Parathyroid adenoma (tissue), 2 donors: ENCODE results near the gene OCA2.

ENCODE experiments used
- H2AFZ ChIP-seq: fragments of 300-600 bp; sonication (generic); one replicate; pipeline ENCODE4 v1.7.0; 2017; ENCODE audit warnings: antibody characterized with exemption, mild to moderate bottlenecking
- H3K27ac ChIP-seq: fragments of 300-600 bp; sonication (generic); one replicate; pipeline ENCODE4 v1.7.0; 2017
- H3K27me3 ChIP-seq: fragments of 300-600 bp; sonication (generic); one replicate; pipeline ENCODE4 v1.7.0; 2017; ENCODE audit warnings: low read length; ENCODE audit not compliant: control insufficient read depth, insufficient read depth
- H3K36me3 ChIP-seq: fragments of 300-600 bp; sonication (generic); one replicate; pipeline ENCODE4 v1.7.0; 2017; ENCODE audit warnings: low read length; ENCODE audit not compliant: control insufficient read depth, insufficient read depth
- H3K4me1 ChIP-seq: fragments of 300-600 bp; sonication (generic); one replicate; pipeline ENCODE4 v1.7.0; 2017; ENCODE audit warnings: control low read depth
- H3K4me2 ChIP-seq: fragments of 300-600 bp; sonication (generic); one replicate; pipeline ENCODE4 v1.7.0; 2017; ENCODE audit warnings: low read length
- H3K4me3 ChIP-seq: fragments of 300-600 bp; sonication (generic); one replicate; pipeline ENCODE4 v1.7.0; 2017; ENCODE audit warnings: low read depth, low read length
- H3K79me2 ChIP-seq: fragments of 300-600 bp; sonication (generic); one replicate; pipeline ENCODE4 v1.7.0; 2017; ENCODE audit warnings: control low read depth
- H3K9ac ChIP-seq: fragments of 300-600 bp; sonication (generic); one replicate; pipeline ENCODE4 v1.7.0; 2017; ENCODE audit warnings: mild to moderate bottlenecking
- H3K9me3 ChIP-seq: fragments of 300-600 bp; sonication (generic); one replicate; pipeline ENCODE4 v1.7.0; 2017; ENCODE audit warnings: low read length; ENCODE audit not compliant: control insufficient read depth
- CTCF ChIP-seq: fragments of 300-600 bp; sonication (generic); IDR thresholded peaks from one replicate; pipeline ENCODE4 v1.7.0; 2017; ENCODE audit warnings: antibody characterized with exemption, mild to moderate bottlenecking
- donor health status: primary hyperparathyroidism.

The OCA2 gene

GRCh38 chr15:27970661-27971392 is 128.3 kb downstream of the OCA2 start:
- H3K79me2 ChIP-seq: no peaks in the 10 kb centered on the region
- H3K4me1 ChIP-seq: no peaks in the 10 kb centered on the region
- no peak overlapping the region for H3K27ac ChIP-seq
- H3K4me2 ChIP-seq: no peak overlapping the region
- H2AFZ ChIP-seq: no peak overlapping the region
- no peaks in the 10 kb centered on the region for H3K9me3 ChIP-seq
- H3K9ac ChIP-seq: no peak overlapping the region
- H3K4me3 ChIP-seq: no peak overlapping the region
- no peaks in the 10 kb centered on the region for H3K36me3 ChIP-seq
- no peak for TF ChIP-seq CTCF
- H3K27me3 ChIP-seq: no peaks in the 10 kb centered on the region

GRCh38 chr15:27967541-27967940 is 131.6 kb downstream of the OCA2 start:
- H3K9me3 ChIP-seq: no peaks in the 10 kb centered on the region
- H3K36me3 ChIP-seq: no peaks in the 10 kb centered on the region
- no peak for TF ChIP-seq CTCF
- H3K4me2 ChIP-seq: no peak overlapping the region
- no peak overlapping the region for H3K27ac ChIP-seq
- no peak overlapping the region for H3K9ac ChIP-seq
- no peaks in the 10 kb centered on the region for H3K27me3 ChIP-seq
- no peaks in the 10 kb centered on the region for H3K79me2 ChIP-seq
- H3K4me3 ChIP-seq: no peak overlapping the region
- no peaks in the 10 kb centered on the region for H3K4me1 ChIP-seq
- H2AFZ ChIP-seq: no peak overlapping the region

- TF ChIP-seq CTCF: no peak
- Histone ChIP-seq H3K79me2 (no peaks in the 10 kb centered on the region), H2AFZ (no peak overlapping the region), H3K4me1 (no peaks in the 10 kb centered on the region), H3K27me3 (no peaks in the 10 kb centered on the region), H3K9ac (no peak overlapping the region), H3K36me3 (no peaks in the 10 kb centered on the region), H3K4me2 (no peak overlapping the region), H3K9me3 (no peaks in the 10 kb centered on the region), H3K27ac (no peak overlapping the region), H3K4me3 (no peak overlapping the region)
Measured at GRCh38 chr15:27965546-27965945, 133.6 kb downstream of the OCA2 start.

GRCh38 chr15:27961801-27962200 is 137.3 kb downstream of the OCA2 start:
- Histone ChIP-seq H3K4me3 (no peak overlapping the region), H3K27me3 (no peaks in the 10 kb centered on the region), H3K79me2 (no peaks in the 10 kb centered on the region), H3K9me3 (no peaks in the 10 kb centered on the region), H3K9ac (no peak overlapping the region), H3K36me3 (no peaks in the 10 kb centered on the region), H3K4me2 (no peak overlapping the region), H3K4me1 (no peaks in the 10 kb centered on the region), H2AFZ (no peak overlapping the region), H3K27ac (no peak overlapping the region)
- TF ChIP-seq CTCF: no peak
